Liver (tissue), 9 donors: Measurements from ENCODE around the gene UBR2. TPM values are rescaled to one million over a fixed set of nuclear protein-coding genes. Genes with fewer than 3 reads are reported as not detected.

Experiments used
- DNase-seq: peaks from one replicate; pipeline ENCODE4 v3.0.0-alpha.2; 2017; ENCODE audit warnings: low spot score
- H3K27ac ChIP-seq, 2 donors: one replicate each; pipeline ENCODE4 v1.7.0; 2013; ENCODE audit warnings: inconsistent platforms in 2 of 2, low read length in 2 of 2, control low read depth in 1 of 2, low read depth in 1 of 2, mild to moderate bottlenecking in 1 of 2
- H3K27me3 ChIP-seq, 4 donors: one replicate each; pipeline versions ENCODE4 v1.6.1 to v1.7.0; 2013; ENCODE audit warnings: low read length in 3 of 4, inconsistent platforms in 1 of 4, mild to moderate bottlenecking in 1 of 4, moderate library complexity in 1 of 4; ENCODE audit not compliant: control insufficient read depth in 4 of 4, insufficient read depth in 4 of 4
- H3K36me3 ChIP-seq, 4 donors: one replicate each; pipeline versions ENCODE4 v1.6.1 to v1.7.0; 2013; ENCODE audit warnings: low read length in 3 of 4, mild to moderate bottlenecking in 3 of 4, low read depth in 1 of 4, moderate library complexity in 1 of 4; ENCODE audit not compliant: control insufficient read depth in 4 of 4, insufficient read depth in 3 of 4
- H3K4me1 ChIP-seq, 4 donors: one replicate each; pipeline versions ENCODE4 v1.6.1 to v1.7.0; 2013; ENCODE audit warnings: low read length in 3 of 4, mild to moderate bottlenecking in 3 of 4, moderate library complexity in 1 of 4; ENCODE audit not compliant: control insufficient read depth in 4 of 4, insufficient read depth in 4 of 4
- H3K4me3 ChIP-seq, 3 donors: one replicate each; pipeline versions ENCODE4 v1.6.1 to v1.7.0; 2013; ENCODE audit warnings: low read length in 3 of 3, control low read depth in 1 of 3, low read depth in 1 of 3, mild to moderate bottlenecking in 1 of 3
- H3K9ac ChIP-seq, 2 donors: one replicate each; pipeline ENCODE4 v1.7.0; 2013; ENCODE audit warnings: low read length in 2 of 2, mild to moderate bottlenecking in 2 of 2, moderate library complexity in 2 of 2, control low read depth in 1 of 2, low read depth in 1 of 2
- H3K9me3 ChIP-seq, 4 donors: one replicate each; pipeline versions ENCODE4 v1.6.1 to v1.7.0; 2013; ENCODE audit warnings: low read length in 3 of 4; ENCODE audit not compliant: control insufficient read depth in 4 of 4
- ATF3 ChIP-seq: IDR thresholded peaks from 2 replicates; pipeline ENCODE4 v1.6.1; 2016; ENCODE audit warnings: antibody characterized with exemption
- CTCF ChIP-seq: fragments of 150-350 bp; IDR thresholded peaks from 2 replicates; pipeline ENCODE4 v1.5.1; 2017; ENCODE audit warnings: improper control_type of control experiment, low read depth, low read length; ENCODE audit not compliant: missing input control
- EGR1 ChIP-seq, 2 donors: IDR thresholded peaks; 2 replicates each; pipeline ENCODE4 v1.6.1; 2016 to 2018; ENCODE audit warnings: antibody characterized with exemption in 2 of 2, low read depth in 2 of 2
- FOXA1 ChIP-seq: IDR thresholded peaks from 2 replicates; pipeline ENCODE4 v1.6.1; 2016; ENCODE audit warnings: antibody characterized with exemption
- FOXA2 ChIP-seq: IDR thresholded peaks from 2 replicates; pipeline ENCODE4 v1.6.1; 2016; ENCODE audit warnings: antibody characterized with exemption
- GABPA ChIP-seq, 2 donors: IDR thresholded peaks in 1 of 2; conservative IDR thresholded peaks in 1 of 2; 2 replicates each; pipeline ENCODE4 v1.6.1; 2016; ENCODE audit warnings: antibody characterized with exemption in 2 of 2, mild to moderate bottlenecking in 1 of 2, moderate library complexity in 1 of 2
- HNF4A ChIP-seq, 2 donors: conservative IDR thresholded peaks; 2 replicates each; pipeline ENCODE4 v1.6.1; 2016; ENCODE audit warnings: antibody characterized with exemption in 2 of 2, mild to moderate bottlenecking in 2 of 2
- HNF4G ChIP-seq: IDR thresholded peaks from 2 replicates; pipeline ENCODE4 v1.6.1; 2016; ENCODE audit warnings: antibody characterized with exemption
- JUND ChIP-seq, 2 donors: IDR thresholded peaks; 2 replicates each; pipeline ENCODE4 v1.6.1; 2016; ENCODE audit warnings: antibody characterized with exemption in 2 of 2
- MAX ChIP-seq: IDR thresholded peaks from 2 replicates; pipeline ENCODE4 v1.6.1; 2016; ENCODE audit warnings: antibody characterized with exemption
- NR2F2 ChIP-seq: IDR thresholded peaks from 2 replicates; pipeline ENCODE4 v1.6.1; 2016; ENCODE audit warnings: antibody characterized with exemption
- RAD21 ChIP-seq, 2 donors: IDR thresholded peaks; 2 replicates each; pipeline ENCODE4 v1.6.1; 2016; ENCODE audit warnings: antibody characterized with exemption in 2 of 2, mild to moderate bottlenecking in 2 of 2
- REST ChIP-seq: IDR thresholded peaks from 2 replicates; pipeline ENCODE4 v1.6.1; 2016; ENCODE audit warnings: antibody characterized with exemption, mild to moderate bottlenecking
- RXRA ChIP-seq, 2 donors: IDR thresholded peaks; 2 replicates each; pipeline ENCODE4 v1.6.1; 2017 to 2018; ENCODE audit warnings: antibody characterized with exemption in 2 of 2, mild to moderate bottlenecking in 1 of 2
- SP1 ChIP-seq: IDR thresholded peaks from 2 replicates; pipeline ENCODE4 v1.6.1; 2018; ENCODE audit warnings: antibody characterized with exemption, mild to moderate bottlenecking
- TAF1 ChIP-seq: conservative IDR thresholded peaks from 2 replicates; pipeline ENCODE4 v1.6.1; 2016; ENCODE audit warnings: antibody characterized with exemption, mild to moderate bottlenecking
- YY1 ChIP-seq: IDR thresholded peaks from 2 replicates; pipeline ENCODE4 v1.6.1; 2016; ENCODE audit warnings: antibody characterized with exemption, mild to moderate bottlenecking
- ZBTB33 ChIP-seq: IDR thresholded peaks from 2 replicates; pipeline ENCODE4 v1.6.1; 2016; ENCODE audit warnings: antibody characterized with exemption
- WGBS: extraction: QIAGEN DNeasy Blood & Tissue Kit; methylation state at CpG from one replicate; pipeline ENCODE4 v1.1.7; 2013; 5-methylcytosine and 5-hydroxymethylcytosine counted together
- polyA plus RNA-seq, 2 donors: library from polyadenylated mRNA; stranded (reverse) in 1 of 2; unstranded in 1 of 2; fragments of 200-250 nt in 1 of 2; fragments of >200 nt in 1 of 2; fragmentation: Nextera tagmentation in 1 of 2; extraction: Ambion mirVana in 1 of 2; gene quantifications; one replicate each; pipeline versions ENCODE4 v1.2.1 to v1.2.3, GENCODE V29; 2013 to 2015
- total RNA-seq, 2 donors: library from RNA; depleted of rRNA; stranded (reverse); fragments of >200 nt; gene quantifications; one replicate each; pipeline ENCODE4 v1.2.3, GENCODE V29; 2014
- donor health status: healthy.
- donor health status: healthy.
- donor health status: healthy.
- donor health status: healthy.
- donor health status: healthy.

Gene UBR2
- total and polyA plus RNA-seq, 4 donors = 6.3 to 32.9 (median 19.3) TPM

- 93% methylated on average over 3 of the region's 3 CpGs for WGBS
Observed at GRCh38 chr6:42735976-42736375, 172.1 kb downstream of the UBR2 start.

More at GRCh38 chr6:42735976-42736375, 172.1 kb downstream of the UBR2 start:
- Histone ChIP-seq H3K27me3 (no peaks in the 10 kb centered on the region), H3K27ac (no peak overlapping the region), H3K4me1 (peaks cover 0 to 4% (median 1%) of the 10 kb centered on the region in 4 donors), H3K4me3 (no peak overlapping the region), H3K36me3 (no peaks in the 10 kb centered on the region), H3K9ac (no peak overlapping the region), H3K9me3 (no peaks in the 10 kb centered on the region)
- no peak for DNase-seq
- TF ChIP-seq JUND (IDR thresholded peaks at IDR 0.05) (no peak), MAX (no peak), FOXA1 (no peak), EGR1 (IDR thresholded peaks at IDR 0.05; ENCODE audit: low read depth in 2 of 2) (no peak), RAD21 (IDR thresholded peaks at IDR 0.05) (no peak), TAF1 (no peak), CTCF (no peak), ZBTB33 (no peak), GABPA (IDR thresholded peaks at IDR 0.05 in 1 of 2, conservative IDR thresholded peaks at IDR 0.05 in 1 of 2) (no peak), NR2F2 (no peak), HNF4A (conservative IDR thresholded peaks at IDR 0.05) (no peak), SP1 (no peak), ATF3 (no peak), REST (no peak), RXRA (IDR thresholded peaks at IDR 0.05) (no peak), HNF4G (no peak), FOXA2 (no peak), YY1 (no peak)
